ENCODE results near the gene CRACR2B.

CRACR2B gene

GRCh38 chr11:837990-838307 is 10.2 kb downstream of the CRACR2B start:
- no peak overlapping the region for H3K4me3 ChIP-seq (ENCODE audit: insufficient read depth in 1 of 2, low read depth in 1 of 2, low read length in 2 of 2)
- no peak overlapping the region for H4K91ac ChIP-seq (ENCODE audit: low read length)
- peaks cover 52 to 57% of the 10 kb centered on the region in 2 experiments for H3K36me3 ChIP-seq (ENCODE audit: control insufficient read depth in 1 of 2, insufficient read depth in 2 of 2, low read depth in 1 of 2, low read length in 2 of 2)
- H3K4ac ChIP-seq (ENCODE audit: low read depth in 1 of 2, low read length in 2 of 2): no peak overlapping the region
- no peak overlapping the region for H3K23ac ChIP-seq (ENCODE audit: low read length in 2 of 2)
- H2BK120ac ChIP-seq (ENCODE audit: low read depth, low read length): no peak overlapping the region
- H2AK5ac ChIP-seq (ENCODE audit: low read length, severe bottlenecking): no peak overlapping the region
- H2BK15ac ChIP-seq (ENCODE audit: low read depth, poor library complexity, severe bottlenecking): no peak overlapping the region
- DNase-seq: no peak
- H3K9ac ChIP-seq (ENCODE audit: low read length): no peak overlapping the region
- no peak overlapping the region for H4K8ac ChIP-seq (ENCODE audit: low read length)
- no peaks in the 10 kb centered on the region for H3K79me1 ChIP-seq (replicated peaks; ENCODE audit: low read length, poor library complexity, severe bottlenecking)
- no peak overlapping the region for H2AFZ ChIP-seq (ENCODE audit: low read depth, low read length)
- no peak overlapping the region for H3K18ac ChIP-seq (ENCODE audit: low read depth in 1 of 2, low read length in 2 of 2)
- no peak overlapping the region for H3K4me2 ChIP-seq (ENCODE audit: low read length, poor library complexity, severe bottlenecking)
- no peak overlapping the region for H2BK12ac ChIP-seq (ENCODE audit: low read length in 2 of 2)
- H3K14ac ChIP-seq (ENCODE audit: low read length in 2 of 2): no peak overlapping the region
- H3K27ac ChIP-seq (ENCODE audit: low read length, poor library complexity, severe bottlenecking): no peak overlapping the region
- 83% methylated on average over 8 of the region's 8 CpGs for WGBS
- H3K4me1 ChIP-seq (ENCODE audit: control insufficient read depth, insufficient read depth, low read depth, low read length): peaks cover 65% of the 10 kb centered on the region
- H3K9me3 ChIP-seq (ENCODE audit: control insufficient read depth, low read length): no peaks in the 10 kb centered on the region
- H2BK5ac ChIP-seq (ENCODE audit: low read depth, low read length, poor library complexity, severe bottlenecking): no peak overlapping the region
- no peaks in the 10 kb centered on the region for H3K27me3 ChIP-seq (ENCODE audit: control insufficient read depth in 1 of 2, insufficient read depth in 1 of 2, low read length in 2 of 2)

GRCh38 chr11:838441-839279 is 10.9 kb downstream of the CRACR2B start:
- Histone ChIP-seq H3K27ac (ENCODE audit: low read length, poor library complexity, severe bottlenecking) (peak overlapping the region; percentile 16), H3K4ac (ENCODE audit: low read depth in 1 of 2, low read length in 2 of 2) (no peak overlapping the region), H3K23ac (ENCODE audit: low read length in 2 of 2) (peak overlapping the region in 1 of 2 experiments; percentile 74), H3K36me3 (ENCODE audit: control insufficient read depth in 1 of 2, insufficient read depth in 2 of 2, low read depth in 1 of 2, low read length in 2 of 2) (peaks cover 52 to 57% of the 10 kb centered on the region in 2 experiments), H3K9ac (ENCODE audit: low read length) (peak overlapping the region; percentile 96), H3K9me3 (ENCODE audit: control insufficient read depth, low read length) (no peaks in the 10 kb centered on the region), H2BK12ac (ENCODE audit: low read length in 2 of 2) (peak overlapping the region in 1 of 2 experiments; percentile 3), H2AK5ac (ENCODE audit: low read length, severe bottlenecking) (peak overlapping the region; percentile 11), H3K27me3 (ENCODE audit: control insufficient read depth in 1 of 2, insufficient read depth in 1 of 2, low read length in 2 of 2) (no peaks in the 10 kb centered on the region), H4K8ac (ENCODE audit: low read length) (no peak overlapping the region), H3K14ac (ENCODE audit: low read length in 2 of 2) (no peak overlapping the region), H3K4me1 (ENCODE audit: control insufficient read depth, insufficient read depth, low read depth, low read length) (peaks cover 68% of the 10 kb centered on the region), H3K4me3 (ENCODE audit: insufficient read depth in 1 of 2, low read depth in 1 of 2, low read length in 2 of 2) (no peak overlapping the region), H4K91ac (ENCODE audit: low read length) (no peak overlapping the region), H2BK5ac (ENCODE audit: low read depth, low read length, poor library complexity, severe bottlenecking) (no peak overlapping the region), H2AFZ (ENCODE audit: low read depth, low read length) (no peak overlapping the region), H3K18ac (ENCODE audit: low read depth in 1 of 2, low read length in 2 of 2) (peak overlapping the region in 1 of 2 experiments; percentile 37), H2BK15ac (ENCODE audit: low read depth, poor library complexity, severe bottlenecking) (no peak overlapping the region), H3K4me2 (ENCODE audit: low read length, poor library complexity, severe bottlenecking) (no peak overlapping the region), H3K79me1 (replicated peaks; ENCODE audit: low read length, poor library complexity, severe bottlenecking) (no peaks in the 10 kb centered on the region), H2BK120ac (ENCODE audit: low read depth, low read length) (no peak overlapping the region)
- WGBS: 63% methylated on average over 17 of the region's 17 CpGs
- DNase-seq: peak; percentile 43

GRCh38 chr11:839280-839623 is 11.5 kb downstream of the CRACR2B start:
- peaks cover 69% of the 10 kb centered on the region for H3K4me1 ChIP-seq (ENCODE audit: control insufficient read depth, insufficient read depth, low read depth, low read length)
- H2BK5ac ChIP-seq (ENCODE audit: low read depth, low read length, poor library complexity, severe bottlenecking): no peak overlapping the region
- no peaks in the 10 kb centered on the region for H3K27me3 ChIP-seq (ENCODE audit: control insufficient read depth in 1 of 2, insufficient read depth in 1 of 2, low read length in 2 of 2)
- no peak overlapping the region for H3K4me2 ChIP-seq (ENCODE audit: low read length, poor library complexity, severe bottlenecking)
- no peaks in the 10 kb centered on the region for H3K79me1 ChIP-seq (replicated peaks; ENCODE audit: low read length, poor library complexity, severe bottlenecking)
- H2AFZ ChIP-seq (ENCODE audit: low read depth, low read length): no peak overlapping the region
- H3K9ac ChIP-seq (ENCODE audit: low read length): peak overlapping the region; percentile 96
- 95% methylated on average over 5 of the region's 5 CpGs for WGBS
- H3K18ac ChIP-seq (ENCODE audit: low read depth in 1 of 2, low read length in 2 of 2): no peak overlapping the region
- H2BK12ac ChIP-seq (ENCODE audit: low read length in 2 of 2): no peak overlapping the region
- H4K91ac ChIP-seq (ENCODE audit: low read length): no peak overlapping the region
- no peak overlapping the region for H4K8ac ChIP-seq (ENCODE audit: low read length)
- peak overlapping the region in 1 of 2 experiments; percentile 74 for H3K23ac ChIP-seq (ENCODE audit: low read length in 2 of 2)
- no peaks in the 10 kb centered on the region for H3K9me3 ChIP-seq (ENCODE audit: control insufficient read depth, low read length)
- peak overlapping the region; percentile 9 for H3K27ac ChIP-seq (ENCODE audit: low read length, poor library complexity, severe bottlenecking)
- H3K14ac ChIP-seq (ENCODE audit: low read length in 2 of 2): no peak overlapping the region
- H3K4me3 ChIP-seq (ENCODE audit: insufficient read depth in 1 of 2, low read depth in 1 of 2, low read length in 2 of 2): no peak overlapping the region
- no peak overlapping the region for H2AK5ac ChIP-seq (ENCODE audit: low read length, severe bottlenecking)
- H2BK120ac ChIP-seq (ENCODE audit: low read depth, low read length): no peak overlapping the region
- H3K4ac ChIP-seq (ENCODE audit: low read depth in 1 of 2, low read length in 2 of 2): no peak overlapping the region
- H2BK15ac ChIP-seq (ENCODE audit: low read depth, poor library complexity, severe bottlenecking): no peak overlapping the region
- DNase-seq: no peak
- H3K36me3 ChIP-seq (ENCODE audit: control insufficient read depth in 1 of 2, insufficient read depth in 2 of 2, low read depth in 1 of 2, low read length in 2 of 2): peaks cover 52 to 57% of the 10 kb centered on the region in 2 experiments

GRCh38 chr11:839875-840617 is 12.3 kb downstream of the CRACR2B start:
- Histone ChIP-seq H3K18ac (ENCODE audit: low read depth in 1 of 2, low read length in 2 of 2) (no peak overlapping the region), H2AK5ac (ENCODE audit: low read length, severe bottlenecking) (peak overlapping the region; percentile 15), H3K23ac (ENCODE audit: low read length in 2 of 2) (no peak overlapping the region), H3K36me3 (ENCODE audit: control insufficient read depth in 1 of 2, insufficient read depth in 2 of 2, low read depth in 1 of 2, low read length in 2 of 2) (peaks cover 52 to 57% of the 10 kb centered on the region in 2 experiments), H3K4me2 (ENCODE audit: low read length, poor library complexity, severe bottlenecking) (peak overlapping the region; percentile 54), H3K9ac (ENCODE audit: low read length) (peak overlapping the region; percentile 96), H3K79me1 (replicated peaks; ENCODE audit: low read length, poor library complexity, severe bottlenecking) (no peaks in the 10 kb centered on the region), H3K4me3 (ENCODE audit: insufficient read depth in 1 of 2, low read depth in 1 of 2, low read length in 2 of 2) (peak overlapping the region; percentile 17 to 94), H2BK5ac (ENCODE audit: low read depth, low read length, poor library complexity, severe bottlenecking) (no peak overlapping the region), H2BK12ac (ENCODE audit: low read length in 2 of 2) (no peak overlapping the region), H2BK120ac (ENCODE audit: low read depth, low read length) (no peak overlapping the region), H4K91ac (ENCODE audit: low read length) (peak overlapping the region; percentile 25), H3K27me3 (ENCODE audit: control insufficient read depth in 1 of 2, insufficient read depth in 1 of 2, low read length in 2 of 2) (no peaks in the 10 kb centered on the region), H4K8ac (ENCODE audit: low read length) (peak overlapping the region; percentile 48), H3K9me3 (ENCODE audit: control insufficient read depth, low read length) (no peaks in the 10 kb centered on the region), H3K4me1 (ENCODE audit: control insufficient read depth, insufficient read depth, low read depth, low read length) (peaks cover 65% of the 10 kb centered on the region), H2BK15ac (ENCODE audit: low read depth, poor library complexity, severe bottlenecking) (no peak overlapping the region), H3K4ac (ENCODE audit: low read depth in 1 of 2, low read length in 2 of 2) (peak overlapping the region in 1 of 2 experiments; percentile 13), H3K27ac (ENCODE audit: low read length, poor library complexity, severe bottlenecking) (peak overlapping the region; percentile 18), H3K14ac (ENCODE audit: low read length in 2 of 2) (peak overlapping the region in 1 of 2 experiments; percentile 35), H2AFZ (ENCODE audit: low read depth, low read length) (no peak overlapping the region)
- DNase-seq: no peak
- 88% methylated on average over 25 of the region's 25 CpGs for WGBS
